Peyer's patch (tissue), 4 donors: ENCODE data around the gene SLC9A8. TPM values are rescaled to one million over a fixed set of nuclear protein-coding genes. Genes with fewer than 3 reads are reported as not detected.
"Not testable (repeated sequence)": the region's sequence is repeated elsewhere in the genome, so short reads cannot be mapped to it uniquely, and the experiment has no call there.

Source experiments
- DNase-seq, 3 donors: peaks; one replicate each; pipeline ENCODE4 v3.0.0-alpha.2; 2017 to 2019
- H3K27ac ChIP-seq, 4 donors: fragments of 200-600 bp; sonication (generic); one replicate each; pipeline ENCODE4 v1.5.1; 2016 to 2019
- H3K27me3 ChIP-seq, 2 donors: fragments of 200-600 bp; sonication (generic); one replicate each; pipeline ENCODE4 v1.5.1; 2019
- H3K36me3 ChIP-seq, 3 donors: fragments of 200-600 bp; sonication (generic); one replicate each; pipeline ENCODE4 v1.5.1; 2016 to 2019
- H3K4me1 ChIP-seq, 4 donors: fragments of 200-600 bp; sonication (generic); one replicate each; pipeline ENCODE4 v1.5.1; 2016 to 2019
- H3K4me3 ChIP-seq, 4 donors: fragments of 200-600 bp; sonication (generic); 1 replicate in 3 of 4; 2 replicates in 1 of 4; pipeline ENCODE4 v1.5.1; 2016 to 2019; ENCODE audit warnings: mild to moderate bottlenecking in 1 of 4
- H3K9me3 ChIP-seq, 4 donors: fragments of 200-600 bp; sonication (generic); one replicate each; pipeline ENCODE4 v1.5.1; 2016 to 2019; ENCODE audit warnings: mild to moderate bottlenecking in 1 of 4
- CTCF ChIP-seq, 6 experiments: fragments of 450-650 bp in 4 of 6; fragments of 200-600 bp in 2 of 6; sonication (generic) in 1 of 6; IDR thresholded peaks; one replicate each; pipeline ENCODE4 v1.5.1; 2017 to 2019; ENCODE audit warnings: antibody characterized with exemption in 6 of 6, mild to moderate bottlenecking in 3 of 6, moderate library complexity in 1 of 6
- POLR2A ChIP-seq, 2 donors: fragments of 450-650 bp; IDR thresholded peaks; one replicate each; pipeline ENCODE4 v1.5.1; 2017; ENCODE audit warnings: antibody characterized with exemption in 2 of 2, mild to moderate bottlenecking in 2 of 2, moderate library complexity in 2 of 2
- total RNA-seq, 4 donors: library from RNA; depleted of rRNA; stranded (reverse); fragments of >200 nt; gene quantifications; one replicate each; pipeline ENCODE4 v1.1.0, GENCODE V29; 2016

SLC9A8 gene
- total RNA-seq, 4 donors from 2014 or later, result 15.6 to 24.4 (median 19.8) TPM

- Histone ChIP-seq H3K9me3 (no peaks in the 10 kb centered on the region), H3K36me3 (peaks cover 0 to 42% (median 0%) of the 10 kb centered on the region in 3 donors), H3K27me3 (no peaks in the 10 kb centered on the region), H3K4me1 (no peaks in the 10 kb centered on the region), H3K27ac (no peak overlapping the region), H3K4me3 (no peak overlapping the region)
- TF ChIP-seq POLR2A (IDR thresholded peaks at IDR 0.05) (no peak), CTCF (IDR thresholded peaks at IDR 0.05) (no peak)
- no peak for DNase-seq
Observed at GRCh38 chr20:49859807-49860206, 47.2 kb downstream of the SLC9A8 start.

GRCh38 chr20:49861232-49861631 lies 48.6 kb downstream of the SLC9A8 start:
- H3K4me3 ChIP-seq, DNase-seq, H3K27me3 ChIP-seq, H3K4me1 ChIP-seq, H3K27ac ChIP-seq, H3K9me3 ChIP-seq: not testable (repeated sequence)
- H3K36me3 ChIP-seq, result peaks cover 0 to 42% (median 0%) of the 10 kb centered on the region in 3 donors

GRCh38 chr20:49862607-49863200 lies 50.1 kb downstream of the SLC9A8 start:
- Histone ChIP-seq H3K4me1 (no peaks in the 10 kb centered on the region), H3K4me3 (no peak overlapping the region), H3K27me3 (no peaks in the 10 kb centered on the region), H3K27ac (no peak overlapping the region), H3K36me3 (peaks cover 0 to 38% (median 0%) of the 10 kb centered on the region in 3 donors), H3K9me3 (no peaks in the 10 kb centered on the region)
- TF ChIP-seq POLR2A (IDR thresholded peaks at IDR 0.05) (no peak), CTCF (IDR thresholded peaks at IDR 0.05) (no peak)
- no peak for DNase-seq

- H3K4me3 ChIP-seq, result no peak overlapping the region
- H3K27me3 ChIP-seq, result no peaks in the 10 kb centered on the region
- TF ChIP-seq CTCF (IDR thresholded peaks at IDR 0.05) (no peak), POLR2A (IDR thresholded peaks at IDR 0.05) (no peak)
- H3K4me1 ChIP-seq, result no peaks in the 10 kb centered on the region
- DNase-seq, result no peak
- H3K27ac ChIP-seq, result no peak overlapping the region
- no peaks in the 10 kb centered on the region for H3K9me3 ChIP-seq
- peaks cover 0 to 44% (median 0%) of the 10 kb centered on the region in 3 donors for H3K36me3 ChIP-seq
Observed at GRCh38 chr20:49863666-49864065, 51.0 kb downstream of the SLC9A8 start.

- no peak for DNase-seq
- Histone ChIP-seq H3K9me3 (no peaks in the 10 kb centered on the region), H3K27me3 (no peaks in the 10 kb centered on the region), H3K4me3 (no peak overlapping the region), H3K4me1 (no peaks in the 10 kb centered on the region), H3K27ac (no peak overlapping the region), H3K36me3 (peaks cover 0 to 58% (median 0%) of the 10 kb centered on the region in 3 donors)
- TF ChIP-seq POLR2A (IDR thresholded peaks at IDR 0.05) (no peak), CTCF (IDR thresholded peaks at IDR 0.05) (no peak)
Observed at GRCh38 chr20:49865559-49865958, 52.9 kb downstream of the SLC9A8 start.

GRCh38 chr20:49866051-49866450 lies 53.4 kb downstream of the SLC9A8 start:
- H3K4me1 ChIP-seq, result no peaks in the 10 kb centered on the region
- DNase-seq, result no peak
- no peaks in the 10 kb centered on the region for H3K27me3 ChIP-seq
- H3K27ac ChIP-seq, result no peak overlapping the region
- no peak overlapping the region for H3K4me3 ChIP-seq
- H3K9me3 ChIP-seq, result no peaks in the 10 kb centered on the region
- no peak for TF ChIP-seq POLR2A (IDR thresholded peaks at IDR 0.05)
- no peak for TF ChIP-seq CTCF (IDR thresholded peaks at IDR 0.05)
- peaks cover 0 to 63% (median 0%) of the 10 kb centered on the region in 3 donors for H3K36me3 ChIP-seq
